CD4-positive, alpha-beta T cell treated with Interleukin-12 subunit alpha and Interleukin-12 subunit beta, for 1 hour (primary cell): ENCODE results near the gene DNAJC6.

Experiments
- DNase-seq: peaks from one replicate; pipeline ENCODE4 v3.0.0-alpha.2; 2020

The DNAJC6 gene

DNA sequence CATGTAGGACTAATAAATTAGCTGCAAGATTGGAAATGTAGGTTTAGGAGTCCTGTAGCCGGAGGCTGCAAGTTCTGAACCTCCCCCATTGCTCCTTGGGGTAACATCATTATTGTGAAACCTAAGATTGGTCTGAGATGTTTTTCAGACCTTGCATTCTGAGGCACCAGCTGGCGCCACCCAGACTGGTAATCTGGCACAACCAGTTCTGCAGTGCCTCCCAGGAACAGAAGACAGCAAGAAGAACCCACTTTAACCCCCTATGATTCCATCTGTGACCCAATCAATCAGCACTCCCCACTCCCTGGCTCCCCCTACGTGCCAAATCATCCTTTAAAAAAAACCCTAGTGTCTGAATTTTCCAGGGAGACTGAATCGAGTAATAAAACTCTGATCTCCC lies 11.6 kb upstream of the DNAJC6 start:
- no peak for DNase-seq

DNA sequence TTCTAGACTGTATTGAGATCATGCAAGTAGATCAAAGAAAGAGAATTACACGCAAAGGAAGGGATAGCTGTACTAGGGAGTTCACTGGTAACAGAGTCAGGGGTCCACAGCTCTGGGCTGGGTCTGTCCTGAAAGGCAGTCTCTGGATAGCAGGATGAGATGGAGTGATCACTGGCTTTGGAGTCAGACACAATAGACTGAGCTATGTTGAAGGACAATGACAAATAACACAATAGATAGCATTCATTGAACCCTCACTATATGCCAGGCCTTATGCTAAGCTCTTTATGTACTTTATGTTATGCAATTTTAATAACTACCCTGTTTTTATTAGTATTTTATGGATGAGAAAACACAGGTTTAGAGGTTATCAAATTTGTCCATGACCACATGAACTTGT lies 10.0 kb upstream of the DNAJC6 start:
- DNase-seq = no peak

- DNase-seq = no peak
Observed at GRCh38 chr1:65308781-65309303, 501 bp upstream of the DNAJC6 start.

DNA sequence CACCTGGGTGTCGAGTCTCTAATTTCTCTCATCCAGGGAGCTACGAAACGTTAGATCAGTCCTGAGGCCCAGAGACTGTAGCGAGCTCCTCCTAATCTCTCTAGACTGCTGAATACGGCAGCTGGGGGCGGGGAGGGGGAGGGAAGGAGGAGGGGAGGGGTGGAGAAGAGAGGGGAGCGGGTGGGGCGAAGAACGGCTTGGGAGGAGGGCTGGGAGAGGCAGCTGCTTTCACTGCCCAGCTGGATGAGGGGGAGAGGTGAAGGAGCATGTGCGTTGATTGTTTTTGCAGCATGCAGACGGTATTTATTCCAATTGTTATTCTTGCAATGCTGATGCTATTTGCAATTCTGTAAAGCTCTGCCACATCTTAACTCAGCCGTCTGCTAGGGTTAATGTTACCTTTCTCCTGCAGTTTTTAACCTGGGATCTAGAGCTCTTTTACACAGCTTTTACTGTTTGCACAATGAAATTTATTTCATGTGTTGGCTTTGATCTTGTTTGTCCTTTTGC lies 790 bp downstream of the DNAJC6 start:
- DNase-seq = no peak

- no peak for DNase-seq
Observed at GRCh38 chr1:65311760-65312159, 2.4 kb downstream of the DNAJC6 start.

GRCh38 chr1:65316233-65316632 lies 6.9 kb downstream of the DNAJC6 start:
- DNase-seq = no peak

GRCh38 chr1:65317866-65318653 lies 8.7 kb downstream of the DNAJC6 start:
- no peak for DNase-seq

DNA sequence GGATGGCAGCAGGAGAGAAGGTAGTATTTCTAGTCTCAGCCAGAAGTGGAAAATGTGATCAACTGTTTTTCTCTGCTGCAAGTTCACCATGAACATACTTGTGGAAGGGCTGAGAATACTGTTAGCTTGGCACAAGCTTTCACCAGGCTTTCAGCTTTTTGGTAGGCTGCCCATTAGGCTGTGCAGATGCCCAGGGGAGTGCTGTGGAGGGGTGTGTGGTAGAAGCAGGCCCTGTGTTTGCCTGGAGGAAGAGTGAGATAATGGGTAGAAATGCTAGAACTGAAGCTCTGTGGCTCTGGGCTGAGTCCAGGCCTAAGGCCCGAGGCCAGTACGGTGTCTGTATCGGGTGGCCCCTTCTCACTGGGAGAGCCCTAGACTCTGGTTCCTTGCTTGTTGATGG lies 9.8 kb downstream of the DNAJC6 start:
- DNase-seq = no peak

- no peak for DNase-seq
Observed at GRCh38 chr1:65319754-65320153, 10.4 kb downstream of the DNAJC6 start.

- DNase-seq = no peak
Observed at GRCh38 chr1:65321879-65322278, 12.5 kb downstream of the DNAJC6 start.

DNA sequence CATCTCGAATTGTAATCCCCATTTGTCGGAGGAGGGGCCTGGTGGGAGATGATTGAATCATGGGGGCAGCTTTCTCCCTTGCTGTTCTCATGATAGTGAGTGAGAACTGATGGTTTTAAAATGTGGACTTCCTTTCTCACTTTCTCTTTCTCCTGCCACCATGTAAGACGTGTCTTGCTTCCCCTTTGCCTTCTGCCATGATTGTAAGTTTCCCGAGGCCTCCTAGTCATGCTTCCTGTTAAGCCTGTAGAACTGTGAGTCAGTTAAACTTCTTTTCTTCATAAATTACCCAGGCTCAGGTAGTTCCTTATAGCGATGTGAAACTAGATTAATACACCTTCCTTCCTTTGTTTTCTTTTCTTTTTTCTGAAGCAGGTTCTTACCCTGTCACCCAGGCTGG lies 13.9 kb downstream of the DNAJC6 start:
- DNase-seq = no peak

DNA sequence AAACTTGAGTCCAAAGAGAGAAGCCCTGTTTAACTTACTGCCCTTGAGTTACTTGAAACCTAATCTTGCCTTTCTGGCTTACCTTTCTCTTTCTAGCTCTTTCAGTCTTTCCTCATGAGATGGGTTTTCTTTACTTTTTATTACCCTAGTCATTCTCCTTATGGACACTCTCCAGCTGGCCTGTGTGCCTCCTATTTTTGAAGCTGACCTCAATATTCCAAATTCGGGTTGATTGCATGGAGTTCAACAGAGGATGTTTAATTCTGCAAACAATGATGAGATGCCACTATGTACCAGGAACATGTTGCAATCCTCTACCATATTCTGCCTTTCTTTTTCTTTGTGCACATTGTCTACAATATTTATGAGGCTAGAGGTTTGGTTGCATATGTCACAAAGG lies 20.7 kb downstream of the DNAJC6 start:
- no peak for DNase-seq

- DNase-seq = no peak
Observed at GRCh38 chr1:65330822-65331221, 21.5 kb downstream of the DNAJC6 start.

DNA sequence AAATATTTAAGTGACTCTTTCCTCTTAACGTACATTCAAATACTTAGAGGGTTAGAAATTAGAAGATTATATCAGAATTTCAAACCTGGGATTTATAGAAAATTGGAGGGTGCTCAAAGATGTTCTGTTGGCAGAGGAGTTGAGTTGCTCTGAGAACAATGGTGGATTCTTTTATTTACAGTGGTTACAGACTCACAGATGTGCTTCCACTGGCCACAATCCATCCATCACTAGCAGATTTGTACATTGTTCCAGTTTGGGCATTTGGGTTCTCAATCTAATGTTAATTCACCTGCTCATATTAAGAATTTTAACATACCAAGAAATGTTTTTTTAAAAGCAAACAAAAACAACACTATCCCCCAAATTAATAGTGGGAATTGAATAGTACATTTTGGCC lies 23.5 kb downstream of the DNAJC6 start:
- DNase-seq = no peak

- DNase-seq = no peak
Observed at GRCh38 chr1:65334081-65334480, 24.7 kb downstream of the DNAJC6 start.

DNA sequence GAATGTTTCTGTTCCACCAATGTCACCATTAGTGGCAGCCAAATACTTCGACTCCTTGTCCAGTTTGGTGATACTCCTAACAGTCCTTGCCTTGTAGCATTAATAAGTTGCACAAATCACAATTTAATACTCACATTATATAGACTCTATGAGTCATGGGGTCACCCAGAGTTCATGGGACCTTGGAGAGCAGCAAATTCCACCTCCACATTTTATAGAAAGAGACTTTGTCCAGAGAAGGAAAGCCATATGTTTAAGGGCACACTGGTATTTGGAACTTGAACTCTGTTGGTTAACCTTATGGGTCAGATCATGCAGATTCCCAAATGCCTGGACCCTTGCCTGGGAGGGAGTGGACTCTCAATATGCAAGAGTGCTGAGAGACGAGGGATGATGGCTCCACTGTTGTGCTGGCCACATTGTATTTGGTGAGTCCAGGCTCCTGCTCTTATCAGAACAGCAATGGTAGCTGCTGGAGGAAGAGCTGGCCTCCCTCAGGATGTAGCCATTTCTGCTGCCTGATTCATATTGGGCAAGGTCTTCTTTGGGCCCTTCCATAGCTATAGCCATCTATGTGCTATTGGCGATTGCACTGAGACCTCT lies 30.6 kb downstream of the DNAJC6 start:
- DNase-seq = no peak

DNA sequence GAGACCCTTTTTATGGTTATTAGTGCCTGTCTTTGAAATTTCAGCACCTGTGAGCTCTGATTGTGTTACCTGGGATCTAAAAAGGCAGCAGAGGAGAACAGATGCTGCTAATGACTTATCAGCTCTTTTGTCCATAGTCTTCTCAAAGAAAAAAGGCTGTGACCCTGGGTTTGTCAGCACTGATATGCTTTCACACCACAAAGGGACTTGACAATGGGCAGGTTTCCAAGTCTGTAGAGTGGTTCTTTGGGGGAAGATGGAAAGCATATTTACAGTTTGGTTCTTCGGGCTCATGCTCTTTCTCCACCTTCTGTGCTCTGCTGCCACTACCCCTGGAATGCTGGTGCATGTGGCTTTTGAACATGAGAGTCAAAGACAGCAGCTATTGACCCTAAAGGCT lies 32.0 kb downstream of the DNAJC6 start:
- DNase-seq = no peak

GRCh38 chr1:65343286-65343685 lies 33.9 kb downstream of the DNAJC6 start:
- DNase-seq = no peak

DNA sequence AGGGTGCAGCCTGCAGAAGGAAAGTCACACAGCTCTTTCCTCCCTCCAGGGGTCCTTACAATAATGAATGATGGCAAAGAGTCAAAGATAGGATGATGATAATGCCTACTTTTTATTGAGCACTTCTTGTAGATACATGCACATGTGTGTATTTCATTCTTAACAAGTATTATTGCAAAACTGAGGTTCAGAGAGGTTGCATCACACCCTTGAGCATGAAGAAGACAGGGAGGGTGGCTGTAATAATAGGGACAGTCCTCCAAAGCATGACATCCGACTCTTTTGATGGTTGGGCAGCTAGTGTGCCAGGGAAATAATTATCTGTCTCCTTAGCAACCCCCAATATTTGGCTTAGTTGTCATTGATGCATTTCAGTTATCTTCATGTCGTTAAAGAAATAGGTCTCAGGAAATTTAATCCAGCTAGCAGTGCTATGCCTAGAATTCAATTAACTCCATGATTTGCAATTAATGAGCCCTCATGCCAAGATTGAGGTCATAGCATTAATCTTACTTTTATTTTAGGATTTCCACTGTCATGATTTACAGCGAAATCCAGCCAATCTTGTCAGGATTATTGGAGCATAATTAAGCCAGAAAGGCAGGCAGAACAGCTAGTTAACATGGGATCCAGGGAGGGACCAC lies 35.0 kb downstream of the DNAJC6 start:
- no peak for DNase-seq

GRCh38 chr1:65346190-65346589 lies 36.8 kb downstream of the DNAJC6 start:
- no peak for DNase-seq

GRCh38 chr1:65355031-65355712 lies 45.8 kb downstream of the DNAJC6 start:
- DNase-seq = no peak

DNA sequence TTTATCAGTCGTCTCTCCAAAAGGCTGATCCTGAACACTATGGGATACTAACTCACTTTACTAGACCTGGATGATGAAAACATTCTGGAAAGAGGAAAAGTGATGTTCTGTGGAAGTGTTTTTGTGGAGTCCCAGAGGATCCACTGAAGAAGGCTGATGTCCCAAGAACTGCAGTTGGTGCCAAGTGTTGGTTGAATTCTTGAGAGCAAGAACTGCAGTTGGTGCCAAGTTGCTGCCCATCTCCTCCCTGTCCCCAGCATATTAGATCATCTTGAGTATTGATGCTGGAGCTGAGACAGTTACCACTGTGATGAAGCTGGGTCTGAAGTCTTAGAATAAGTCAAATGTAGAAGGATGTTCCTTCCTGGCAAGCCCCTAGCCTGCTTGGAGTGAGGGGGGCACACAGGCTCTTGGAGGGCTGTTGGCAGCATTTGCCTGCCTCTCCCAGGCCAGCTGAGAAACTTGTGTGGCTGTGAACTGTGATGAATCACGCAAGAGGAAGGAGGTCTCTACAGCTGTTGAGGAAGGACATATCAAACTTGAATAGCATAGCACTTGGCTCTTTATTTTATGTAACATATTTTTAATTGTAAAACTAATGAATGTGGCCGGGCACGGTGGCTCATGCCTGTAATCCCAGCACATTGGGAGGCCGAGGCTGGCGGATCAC lies 48.1 kb downstream of the DNAJC6 start:
- DNase-seq = no peak

GRCh38 chr1:65359888-65360287 lies 50.5 kb downstream of the DNAJC6 start:
- no peak for DNase-seq
